HepG2 (cell line): ENCODE measurements around the gene CORO7. TPM values are rescaled to one million over a fixed set of nuclear protein-coding genes. Genes with fewer than 3 reads are reported as not detected.

ENCODE experiments used
- ATF1 ChIP-seq: IDR thresholded peaks from 2 replicates; pipeline ENCODE4 v1.6.1; 2016; ENCODE audit warnings: mild to moderate bottlenecking, control low read depth
- ERF ChIP-seq: IDR thresholded peaks from 2 replicates; pipeline ENCODE4 v1.6.1; 2018; ENCODE audit warnings: missing biosample characterization, missing genetic modification reagents
- MED1 ChIP-seq: sonication (generic); formaldehyde crosslinking; IDR thresholded peaks from 2 replicates; pipeline ENCODE4 v1.4.0; 2020; ENCODE audit warnings: missing genetic modification reagents
- RBM39 ChIP-seq: fragments of 200-400 bp; formaldehyde crosslinking; IDR thresholded peaks from one replicate; pipeline ENCODE4 v1.6.1; 2018; ENCODE audit warnings: antibody characterized with exemption, mild to moderate bottlenecking, low read depth, low read length; ENCODE audit not compliant: poor library complexity, severe bottlenecking
- TP53 ChIP-seq: sonication (generic); formaldehyde crosslinking; conservative IDR thresholded peaks from 2 replicates; pipeline ENCODE4 v1.4.0; 2020; ENCODE audit warnings: missing genetic modification reagents
- XRCC5 ChIP-seq: fragments of 200-400 bp; formaldehyde crosslinking; optimal IDR thresholded peaks from 2 replicates; pipeline ENCODE3; 2017; ENCODE audit warnings: mild to moderate bottlenecking, low read length
- ZEB1 ChIP-seq: IDR thresholded peaks from 2 replicates; pipeline ENCODE4 v1.6.1; 2012; ENCODE audit warnings: mild to moderate bottlenecking, low read depth, inconsistent platforms; ENCODE audit not compliant: insufficient replicate concordance
- ZFP1 ChIP-seq: IDR thresholded peaks from 2 replicates; pipeline ENCODE4 v1.6.1; 2016
- ZNF136 ChIP-seq: sonication (generic); formaldehyde crosslinking; IDR thresholded peaks from 2 replicates; pipeline ENCODE4 v1.8.1; 2022; ENCODE audit warnings: low read depth, mild to moderate bottlenecking, moderate library complexity, missing genetic modification reagents
- ZNF143 ChIP-seq: sonication (generic); formaldehyde crosslinking; IDR thresholded peaks from 2 replicates; pipeline ENCODE4 v1.4.0; 2020; ENCODE audit warnings: missing genetic modification reagents
- ZNF331 ChIP-seq: sonication (generic); formaldehyde crosslinking; IDR thresholded peaks from 2 replicates; pipeline ENCODE4 v1.4.0; 2020; ENCODE audit warnings: missing genetic modification reagents
- ZNF367 ChIP-seq: sonication (generic); formaldehyde crosslinking; IDR thresholded peaks from 2 replicates; pipeline ENCODE4 v1.4.0; 2020; ENCODE audit warnings: missing genetic modification reagents, borderline replicate concordance
- ZNF44 ChIP-seq: sonication (generic); formaldehyde crosslinking; IDR thresholded peaks from 2 replicates; pipeline ENCODE4 v1.5.1; 2020; ENCODE audit warnings: mild to moderate bottlenecking, missing genetic modification reagents
- ZNF510 ChIP-seq: sonication (generic); formaldehyde crosslinking; IDR thresholded peaks from 2 replicates; pipeline ENCODE4 v1.4.0; 2020; ENCODE audit warnings: low read depth, mild to moderate bottlenecking, missing genetic modification reagents
- ZNF737 ChIP-seq: sonication (generic); formaldehyde crosslinking; IDR thresholded peaks from 2 replicates; pipeline ENCODE4 v1.5.0; 2020; ENCODE audit warnings: missing genetic modification reagents, mild to moderate bottlenecking, borderline replicate concordance
- ZNF746 ChIP-seq: sonication (generic); formaldehyde crosslinking; IDR thresholded peaks from 2 replicates; pipeline ENCODE4 v1.8.0; 2022; ENCODE audit warnings: mild to moderate bottlenecking, missing genetic modification reagents
- ZSCAN9 ChIP-seq: IDR thresholded peaks from 2 replicates; pipeline ENCODE4 v1.6.1; 2016; ENCODE audit warnings: borderline replicate concordance
- polyA plus RNA-seq, 8 experiments: library from polyadenylated mRNA; depleted of rRNA in 3 of 8; stranded (reverse) in 7 of 8; unstranded in 1 of 8; fragments of >200 nt; fragmentation: Illumina TruSeq in 4 of 8; extraction: Trizol in 4 of 8; gene quantifications; 2 replicates each; pipeline versions ENCODE4 v1.2.1 to v1.2.3, GENCODE V29; 2011 to 2016; ENCODE audit warnings: low read depth in 4 of 8, missing spikeins in 1 of 8, mixed read lengths in 1 of 8; ENCODE audit not compliant: insufficient read depth in 1 of 8
- total RNA-seq, 5 experiments: library from RNA; depleted of rRNA; stranded (reverse); fragments of >200 nt; fragmentation: Illumina TruSeq; extraction: Trizol; gene quantifications; 2 replicates each; pipeline ENCODE4 v1.2.3, GENCODE V29; 2016; ENCODE audit warnings: low read depth in 1 of 5
- TF ChIP-seq, protein P1 (sequence below): sonication (generic); formaldehyde crosslinking; IDR thresholded peaks from 2 replicates; pipeline ENCODE4 v1.8.1; 2022; ENCODE audit warnings: mild to moderate bottlenecking, missing genetic modification reagents
- TF ChIP-seq, protein P2 (sequence below): sonication (generic); formaldehyde crosslinking; IDR thresholded peaks from 2 replicates; pipeline ENCODE4 v1.5.0; 2020; ENCODE audit warnings: mild to moderate bottlenecking, missing genetic modification reagents
- TF ChIP-seq, protein P3 (sequence below): sonication (generic); formaldehyde crosslinking; IDR thresholded peaks from 2 replicates; pipeline ENCODE4 v1.5.0; 2020; ENCODE audit warnings: missing genetic modification reagents
- TF ChIP-seq, protein P4 (sequence below): sonication (generic); formaldehyde crosslinking; IDR thresholded peaks from 2 replicates; pipeline ENCODE4 v1.4.0; 2020; ENCODE audit warnings: missing genetic modification reagents
- TF ChIP-seq, protein P5 (sequence below): fragments of 450-650 bp; IDR thresholded peaks from 2 replicates; pipeline ENCODE4 v1.6.1; 2017

CORO7 gene
- total and polyA plus RNA-seq, 2 of the 13 experiments (the other 11 are each of a cell fraction or from before 2014, with no cell fraction given), result 9.9 to 14.3 TPM

DNA sequence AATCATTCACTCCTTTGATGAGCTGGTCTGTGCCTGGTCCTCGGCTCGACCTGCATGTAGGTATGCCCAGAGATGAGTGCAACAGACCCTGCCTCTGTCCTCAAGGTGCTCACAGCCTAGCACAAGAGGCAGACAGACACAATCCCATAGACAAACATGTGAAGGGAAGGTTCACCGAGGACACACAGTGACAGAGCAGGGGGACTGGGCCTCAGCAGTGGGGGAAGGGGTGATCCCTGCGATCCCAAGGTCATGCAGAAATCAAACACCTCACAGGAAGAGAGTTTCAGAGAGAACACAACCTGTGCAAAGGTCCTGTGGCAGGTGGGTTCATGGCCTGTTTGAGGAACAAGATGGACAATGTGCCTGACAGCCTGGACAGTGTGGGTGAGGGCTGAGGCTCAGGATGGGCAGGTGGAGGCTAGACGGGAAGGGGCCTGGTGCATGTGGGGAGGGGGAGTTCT, 49.0 kb downstream of the CORO7 start (continued):
- TF ChIP-seq, protein P1, sequence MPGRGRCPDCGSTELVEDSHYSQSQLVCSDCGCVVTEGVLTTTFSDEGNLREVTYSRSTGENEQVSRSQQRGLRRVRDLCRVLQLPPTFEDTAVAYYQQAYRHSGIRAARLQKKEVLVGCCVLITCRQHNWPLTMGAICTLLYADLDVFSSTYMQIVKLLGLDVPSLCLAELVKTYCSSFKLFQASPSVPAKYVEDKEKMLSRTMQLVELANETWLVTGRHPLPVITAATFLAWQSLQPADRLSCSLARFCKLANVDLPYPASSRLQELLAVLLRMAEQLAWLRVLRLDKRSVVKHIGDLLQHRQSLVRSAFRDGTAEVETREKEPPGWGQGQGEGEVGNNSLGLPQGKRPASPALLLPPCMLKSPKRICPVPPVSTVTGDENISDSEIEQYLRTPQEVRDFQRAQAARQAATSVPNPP (CRISPR knock-in tag), result no peak
- TF ChIP-seq ZNF136 (CRISPR knock-in tag) (no peak), ZNF510 (CRISPR knock-in tag) (no peak), ZNF143 (no peak), RBM39 (no peak), ZNF44 (CRISPR knock-in tag) (no peak), ZNF331 (CRISPR knock-in tag) (peak; percentile 81; the same call in 1 of the 2 replicates), ZNF367 (no peak), ERF (CRISPR knock-in tag) (no peak), ATF1 (CRISPR knock-in tag) (no peak), ZEB1 (peak; percentile 34), ZNF746 (CRISPR knock-in tag) (peak; percentile 55; the same call in 1 of the 2 replicates), MED1 (CRISPR knock-in tag) (peak; percentile 78), ZNF737 (CRISPR knock-in tag) (no peak), ZFP1 (no peak), ZSCAN9 (CRISPR knock-in tag) (no peak), TP53 (CRISPR knock-in tag) (no peak), XRCC5 (no peak)
- TF ChIP-seq, protein P2, sequence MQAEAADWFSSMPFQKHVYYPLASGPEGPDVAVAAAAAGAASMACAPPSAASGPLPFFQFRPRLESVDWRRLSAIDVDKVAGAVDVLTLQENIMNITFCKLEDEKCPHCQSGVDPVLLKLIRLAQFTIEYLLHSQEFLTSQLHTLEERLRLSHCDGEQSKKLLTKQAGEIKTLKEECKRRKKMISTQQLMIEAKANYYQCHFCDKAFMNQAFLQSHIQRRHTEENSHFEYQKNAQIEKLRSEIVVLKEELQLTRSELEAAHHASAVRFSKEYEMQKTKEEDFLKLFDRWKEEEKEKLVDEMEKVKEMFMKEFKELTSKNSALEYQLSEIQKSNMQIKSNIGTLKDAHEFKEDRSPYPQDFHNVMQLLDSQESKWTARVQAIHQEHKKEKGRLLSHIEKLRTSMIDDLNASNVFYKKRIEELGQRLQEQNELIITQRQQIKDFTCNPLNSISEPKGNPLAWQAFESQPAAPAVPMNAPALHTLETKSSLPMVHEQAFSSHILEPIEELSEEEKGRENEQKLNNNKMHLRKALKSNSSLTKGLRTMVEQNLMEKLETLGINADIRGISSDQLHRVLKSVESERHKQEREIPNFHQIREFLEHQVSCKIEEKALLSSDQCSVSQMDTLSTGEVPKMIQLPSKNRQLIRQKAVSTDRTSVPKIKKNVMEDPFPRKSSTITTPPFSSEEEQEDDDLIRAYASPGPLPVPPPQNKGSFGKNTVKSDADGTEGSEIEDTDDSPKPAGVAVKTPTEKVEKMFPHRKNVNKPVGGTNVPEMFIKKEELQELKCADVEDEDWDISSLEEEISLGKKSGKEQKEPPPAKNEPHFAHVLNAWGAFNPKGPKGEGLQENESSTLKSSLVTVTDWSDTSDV, result no peak
- TF ChIP-seq, protein P3, sequence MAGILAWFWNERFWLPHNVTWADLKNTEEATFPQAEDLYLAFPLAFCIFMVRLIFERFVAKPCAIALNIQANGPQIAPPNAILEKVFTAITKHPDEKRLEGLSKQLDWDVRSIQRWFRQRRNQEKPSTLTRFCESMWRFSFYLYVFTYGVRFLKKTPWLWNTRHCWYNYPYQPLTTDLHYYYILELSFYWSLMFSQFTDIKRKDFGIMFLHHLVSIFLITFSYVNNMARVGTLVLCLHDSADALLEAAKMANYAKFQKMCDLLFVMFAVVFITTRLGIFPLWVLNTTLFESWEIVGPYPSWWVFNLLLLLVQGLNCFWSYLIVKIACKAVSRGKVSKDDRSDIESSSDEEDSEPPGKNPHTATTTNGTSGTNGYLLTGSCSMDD (CRISPR knock-in tag), result no peak
- TF ChIP-seq, protein P4, sequence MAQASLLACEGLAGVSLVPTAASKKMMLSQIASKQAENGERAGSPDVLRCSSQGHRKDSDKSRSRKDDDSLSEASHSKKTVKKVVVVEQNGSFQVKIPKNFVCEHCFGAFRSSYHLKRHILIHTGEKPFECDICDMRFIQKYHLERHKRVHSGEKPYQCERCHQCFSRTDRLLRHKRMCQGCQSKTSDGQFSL (CRISPR knock-in tag), result no peak
- TF ChIP-seq, protein P5, sequence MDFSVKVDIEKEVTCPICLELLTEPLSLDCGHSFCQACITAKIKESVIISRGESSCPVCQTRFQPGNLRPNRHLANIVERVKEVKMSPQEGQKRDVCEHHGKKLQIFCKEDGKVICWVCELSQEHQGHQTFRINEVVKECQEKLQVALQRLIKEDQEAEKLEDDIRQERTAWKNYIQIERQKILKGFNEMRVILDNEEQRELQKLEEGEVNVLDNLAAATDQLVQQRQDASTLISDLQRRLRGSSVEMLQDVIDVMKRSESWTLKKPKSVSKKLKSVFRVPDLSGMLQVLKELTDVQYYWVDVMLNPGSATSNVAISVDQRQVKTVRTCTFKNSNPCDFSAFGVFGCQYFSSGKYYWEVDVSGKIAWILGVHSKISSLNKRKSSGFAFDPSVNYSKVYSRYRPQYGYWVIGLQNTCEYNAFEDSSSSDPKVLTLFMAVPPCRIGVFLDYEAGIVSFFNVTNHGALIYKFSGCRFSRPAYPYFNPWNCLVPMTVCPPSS, result no peak
